HepG2 (cell line): ENCODE results near the gene IMPG2.

ENCODE experiments used
- CBX2 ChIP-seq, 2 experiments: fragments of 200-600 bp in 1 of 2; sonication (generic); formaldehyde crosslinking in 1 of 2; IDR thresholded peaks; 2 replicates each; pipeline versions ENCODE4 v1.7.0 to v1.8.1; 2018 to 2022; ENCODE audit warnings: low read depth in 2 of 2, low read length in 1 of 2, mild to moderate bottlenecking in 1 of 2, missing genetic modification reagents in 1 of 2
- ELF4 ChIP-seq: sonication (generic); formaldehyde crosslinking; IDR thresholded peaks from 2 replicates; pipeline ENCODE4 v1.5.0; 2020; ENCODE audit warnings: missing genetic modification reagents, mild to moderate bottlenecking, moderate library complexity, borderline replicate concordance
- GTF2F1 ChIP-seq: fragments of 150-350 bp; IDR thresholded peaks from 2 replicates; pipeline ENCODE4 v1.6.1; 2014; ENCODE audit warnings: low read length
- JUND ChIP-seq: sonication (generic); formaldehyde crosslinking; IDR thresholded peaks from 2 replicates; pipeline ENCODE4 v1.8.0; 2022; ENCODE audit warnings: mild to moderate bottlenecking, missing genetic modification reagents
- WIZ ChIP-seq: sonication (generic); formaldehyde crosslinking; IDR thresholded peaks from 2 replicates; pipeline ENCODE4 v1.5.1; 2020; ENCODE audit warnings: mild to moderate bottlenecking, missing genetic modification reagents
- ZC3H13 ChIP-seq: sonication (generic); formaldehyde crosslinking; IDR thresholded peaks from 2 replicates; pipeline ENCODE4 v1.8.1; 2023; ENCODE audit warnings: mild to moderate bottlenecking, missing genetic modification reagents, moderate library complexity
- ZNF232 ChIP-seq: sonication (generic); formaldehyde crosslinking; IDR thresholded peaks from 2 replicates; pipeline ENCODE4 v1.4.0; 2020; ENCODE audit warnings: missing genetic modification reagents, borderline replicate concordance
- ZNF747 ChIP-seq: sonication (generic); formaldehyde crosslinking; IDR thresholded peaks from 2 replicates; pipeline ENCODE4 v1.8.1; 2023; ENCODE audit warnings: missing genetic modification reagents, mild to moderate bottlenecking, borderline replicate concordance
- TF ChIP-seq, protein P1 (sequence below): sonication (generic); formaldehyde crosslinking; IDR thresholded peaks from 2 replicates; pipeline ENCODE4 v1.4.0; 2020; ENCODE audit warnings: missing genetic modification reagents, borderline replicate concordance
- TF ChIP-seq, protein P2 (sequence below): sonication (generic); formaldehyde crosslinking; IDR thresholded peaks from 2 replicates; pipeline ENCODE4 v1.8.1; 2022; ENCODE audit warnings: mild to moderate bottlenecking, missing genetic modification reagents

GRCh38 chr3:101244212-101244575, 76.2 kb downstream of the IMPG2 start:
- no peak for TF ChIP-seq CBX2 (IDR thresholded peaks at IDR 0.05; ENCODE audit: low read depth, low read length)
- TF ChIP-seq CBX2 (CRISPR knock-in tag; IDR thresholded peaks at IDR 0.05; ENCODE audit: low read depth), result no peak
- no peak for TF ChIP-seq ZNF747
- TF ChIP-seq ZNF232 (CRISPR knock-in tag), result no peak
- TF ChIP-seq ELF4 (CRISPR knock-in tag), result no peak
- TF ChIP-seq JUND (CRISPR knock-in tag), result no peak
- TF ChIP-seq, protein P1, sequence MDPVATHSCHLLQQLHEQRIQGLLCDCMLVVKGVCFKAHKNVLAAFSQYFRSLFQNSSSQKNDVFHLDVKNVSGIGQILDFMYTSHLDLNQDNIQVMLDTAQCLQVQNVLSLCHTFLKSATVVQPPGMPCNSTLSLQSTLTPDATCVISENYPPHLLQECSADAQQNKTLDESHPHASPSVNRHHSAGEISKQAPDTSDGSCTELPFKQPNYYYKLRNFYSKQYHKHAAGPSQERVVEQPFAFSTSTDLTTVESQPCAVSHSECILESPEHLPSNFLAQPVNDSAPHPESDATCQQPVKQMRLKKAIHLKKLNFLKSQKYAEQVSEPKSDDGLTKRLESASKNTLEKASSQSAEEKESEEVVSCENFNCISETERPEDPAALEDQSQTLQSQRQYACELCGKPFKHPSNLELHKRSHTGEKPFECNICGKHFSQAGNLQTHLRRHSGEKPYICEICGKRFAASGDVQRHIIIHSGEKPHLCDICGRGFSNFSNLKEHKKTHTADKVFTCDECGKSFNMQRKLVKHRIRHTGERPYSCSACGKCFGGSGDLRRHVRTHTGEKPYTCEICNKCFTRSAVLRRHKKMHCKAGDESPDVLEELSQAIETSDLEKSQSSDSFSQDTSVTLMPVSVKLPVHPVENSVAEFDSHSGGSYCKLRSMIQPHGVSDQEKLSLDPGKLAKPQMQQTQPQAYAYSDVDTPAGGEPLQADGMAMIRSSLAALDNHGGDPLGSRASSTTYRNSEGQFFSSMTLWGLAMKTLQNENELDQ (CRISPR knock-in tag), result no peak
- no peak for TF ChIP-seq ZC3H13 (CRISPR knock-in tag)
- TF ChIP-seq, protein P2, sequence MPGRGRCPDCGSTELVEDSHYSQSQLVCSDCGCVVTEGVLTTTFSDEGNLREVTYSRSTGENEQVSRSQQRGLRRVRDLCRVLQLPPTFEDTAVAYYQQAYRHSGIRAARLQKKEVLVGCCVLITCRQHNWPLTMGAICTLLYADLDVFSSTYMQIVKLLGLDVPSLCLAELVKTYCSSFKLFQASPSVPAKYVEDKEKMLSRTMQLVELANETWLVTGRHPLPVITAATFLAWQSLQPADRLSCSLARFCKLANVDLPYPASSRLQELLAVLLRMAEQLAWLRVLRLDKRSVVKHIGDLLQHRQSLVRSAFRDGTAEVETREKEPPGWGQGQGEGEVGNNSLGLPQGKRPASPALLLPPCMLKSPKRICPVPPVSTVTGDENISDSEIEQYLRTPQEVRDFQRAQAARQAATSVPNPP (CRISPR knock-in tag), result no peak
- TF ChIP-seq WIZ (CRISPR knock-in tag), result no peak
- no peak for TF ChIP-seq GTF2F1
